ENCODE data around the gene PID1.
"Not testable (repeated sequence)": the region's sequence is repeated elsewhere in the genome, so short reads cannot be mapped to it uniquely, and the experiment has no call there.

PID1 gene

DNA sequence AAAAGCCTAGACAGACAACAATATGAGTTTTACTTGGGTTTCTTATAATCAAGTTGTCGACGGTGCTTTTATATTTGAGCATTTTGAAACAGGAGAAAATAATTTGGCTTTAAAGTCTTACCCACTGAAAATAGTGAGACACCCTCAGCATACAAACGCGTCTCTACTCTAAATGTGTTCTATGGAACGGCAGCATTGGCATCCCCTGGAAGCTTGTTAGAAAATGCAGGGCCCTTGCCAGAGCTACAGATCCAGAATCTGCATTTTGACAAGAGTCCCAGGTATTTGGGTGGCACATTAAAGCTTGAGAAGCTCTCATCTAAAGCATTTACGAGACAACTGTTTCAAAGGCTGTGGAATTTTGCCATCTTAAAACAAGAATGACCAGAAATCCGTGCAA is 163.5 kb downstream of the PID1 start:
- DNase-seq: no peak

DNA sequence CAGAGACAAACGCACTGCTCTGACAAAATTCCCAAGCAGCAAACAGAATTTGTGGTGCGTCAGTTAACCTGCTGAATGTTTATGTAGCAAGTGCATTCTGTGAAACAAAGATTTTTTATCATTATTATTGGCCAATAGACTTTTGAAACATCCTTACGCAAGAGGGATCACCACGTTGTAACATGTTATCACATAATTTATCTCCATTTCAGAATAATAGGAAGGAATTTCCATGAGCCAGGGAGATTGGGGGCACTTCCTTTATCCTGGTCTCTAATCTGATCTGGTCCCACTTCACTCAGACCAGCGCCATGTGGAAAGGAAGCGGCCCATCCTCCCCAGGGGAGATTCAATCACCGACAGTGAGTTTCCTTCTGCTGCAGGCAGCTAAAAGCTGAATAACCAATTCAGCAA is 166.1 kb downstream of the PID1 start:
- DNase-seq: no peak

DNA sequence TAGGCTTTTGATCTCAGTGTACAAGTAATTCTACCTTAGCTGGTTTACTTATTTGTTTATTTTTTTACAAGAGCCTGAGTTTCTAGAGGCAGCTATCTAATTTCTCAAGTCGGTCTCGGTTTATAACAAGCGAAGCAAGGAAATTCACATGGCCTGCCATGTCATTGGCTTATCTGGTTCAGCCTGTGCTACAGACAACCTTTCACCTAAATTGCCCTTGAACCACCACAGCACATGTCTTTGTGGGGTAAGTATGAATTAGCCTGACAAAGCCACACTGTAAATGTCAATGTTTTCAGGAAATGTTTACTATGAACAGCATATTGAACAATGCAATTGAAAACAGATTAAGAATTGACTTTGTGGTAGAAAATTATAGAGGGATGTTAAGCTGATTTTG is 167.1 kb downstream of the PID1 start:
- DNase-seq: no peak

DNA sequence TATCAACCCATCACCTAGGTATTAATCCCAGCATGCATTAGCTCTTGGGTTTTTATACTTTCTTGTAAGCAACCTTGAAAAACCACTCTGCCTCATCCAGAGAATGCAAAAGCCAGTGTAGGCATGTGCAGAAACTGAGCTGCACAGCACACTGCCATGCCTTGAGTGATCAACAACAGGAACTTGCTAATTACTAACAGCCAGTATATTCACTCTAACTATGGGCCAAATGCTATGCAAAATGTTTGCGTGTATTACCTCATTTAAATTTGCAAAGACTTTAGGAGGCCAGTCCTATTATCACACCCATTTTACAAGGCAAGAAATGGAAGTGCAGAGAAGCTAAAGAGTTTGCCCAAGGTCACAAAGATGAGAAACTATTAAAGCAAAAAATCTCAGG is 169.8 kb downstream of the PID1 start:
- DNase-seq: no peak

DNA sequence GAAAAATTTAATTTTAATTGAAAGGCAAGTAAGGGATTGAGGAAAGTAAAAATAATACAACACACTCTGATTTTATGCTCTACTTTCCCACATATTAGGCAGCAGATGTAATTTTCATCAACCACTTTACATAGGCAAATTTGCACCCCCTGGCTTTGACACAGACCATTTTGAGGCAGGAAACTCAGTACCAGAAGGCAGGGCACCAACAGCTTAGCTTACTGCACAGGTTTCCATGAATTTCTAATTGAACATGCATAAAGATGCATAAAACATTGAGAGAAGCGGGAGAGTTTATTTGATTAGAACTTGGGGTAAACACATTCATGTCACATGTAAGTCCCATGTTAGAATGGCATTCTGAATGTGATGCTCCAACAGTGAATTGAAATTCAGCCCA is 171.9 kb downstream of the PID1 start:
- no peak for DNase-seq

DNA sequence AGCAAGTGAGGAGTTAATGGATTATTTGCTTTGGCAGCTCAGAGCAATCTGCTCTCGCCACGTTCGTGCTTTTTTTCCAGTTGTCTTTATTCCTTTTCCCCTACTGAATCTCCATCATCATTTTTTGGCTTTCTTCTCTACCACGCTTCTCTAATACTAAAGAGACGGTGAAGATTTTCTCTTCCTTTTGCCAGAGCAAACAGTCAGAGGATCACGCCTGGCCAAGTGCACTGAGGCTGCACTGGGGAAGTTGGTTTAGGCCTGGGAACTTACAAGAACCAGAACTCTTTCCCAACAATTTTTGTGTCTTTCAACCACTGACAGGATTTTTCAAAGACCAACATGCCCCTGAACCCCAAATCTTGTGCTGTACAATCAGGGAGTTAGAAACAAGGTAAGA is 172.3 kb downstream of the PID1 start:
- no peak for DNase-seq

DNA sequence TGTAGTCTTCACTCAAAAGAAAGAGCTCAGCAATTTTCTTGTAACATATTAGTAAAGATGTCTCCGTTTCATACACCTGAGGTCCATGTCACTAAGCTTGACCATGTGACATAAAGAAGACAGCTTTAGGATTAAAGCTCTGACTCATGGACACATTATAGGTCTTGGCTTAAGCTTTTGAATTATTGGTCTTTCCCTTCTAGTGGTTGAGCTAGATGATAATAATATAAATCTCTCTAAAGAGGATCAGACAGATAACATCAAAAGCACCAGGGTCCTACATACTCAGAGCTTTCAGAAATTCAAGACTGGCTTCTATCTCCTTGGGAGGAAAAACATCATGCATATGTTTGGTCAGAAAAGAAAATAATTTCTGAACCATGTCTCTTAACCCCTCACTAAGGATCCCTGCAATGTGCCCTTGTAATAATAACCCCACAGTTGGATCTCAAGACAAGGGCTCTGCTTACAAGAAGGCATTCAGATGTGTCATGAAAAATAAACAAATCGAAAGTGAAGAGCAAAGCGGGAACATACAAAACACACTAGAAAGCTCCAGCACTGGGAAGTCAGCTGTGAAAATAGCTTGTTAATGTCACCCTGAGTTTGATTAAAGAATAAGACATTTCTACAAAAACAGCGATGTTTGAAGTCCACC is 174.5 kb downstream of the PID1 start:
- DNase-seq: no peak

DNA sequence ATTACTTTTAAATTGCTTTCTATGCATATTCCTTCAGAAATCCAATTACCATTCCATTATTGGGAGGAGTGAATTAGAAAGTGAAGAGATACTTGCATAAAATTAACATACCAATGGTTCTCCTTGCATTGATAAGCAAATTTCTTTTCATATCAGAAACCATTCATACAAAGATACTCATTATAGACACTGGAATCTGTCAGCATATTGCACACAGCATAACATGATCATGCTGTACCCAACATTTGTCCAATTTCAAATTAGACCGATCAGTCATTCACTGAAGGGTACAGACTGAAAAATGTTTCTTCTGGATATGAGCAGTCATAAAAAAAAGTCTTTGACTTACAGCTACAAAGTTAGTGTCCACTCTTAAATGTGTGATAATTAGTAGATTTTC is 175.6 kb downstream of the PID1 start:
- no peak for DNase-seq

DNA sequence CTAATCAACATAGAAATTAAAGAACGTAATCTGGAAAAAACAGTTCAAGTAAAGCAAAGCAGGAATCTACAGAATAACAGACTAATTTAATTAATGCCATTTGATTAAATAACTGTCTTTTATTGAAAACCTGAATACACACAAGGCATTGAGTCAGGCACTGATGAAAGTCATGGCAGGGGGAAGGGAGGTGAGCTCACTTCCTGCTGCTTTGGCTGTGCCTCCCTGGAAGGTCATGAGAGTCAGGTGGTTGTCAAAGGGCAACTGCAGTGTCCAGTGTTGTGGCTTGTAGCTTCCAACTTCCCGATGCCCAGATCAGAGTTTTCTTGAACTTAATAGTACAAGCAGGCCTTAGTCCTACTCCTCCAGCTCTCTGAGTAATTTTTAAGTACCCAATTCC is 180.9 kb downstream of the PID1 start:
- peak; percentile 39 to 41 (median 41) for DNase-seq

DNA sequence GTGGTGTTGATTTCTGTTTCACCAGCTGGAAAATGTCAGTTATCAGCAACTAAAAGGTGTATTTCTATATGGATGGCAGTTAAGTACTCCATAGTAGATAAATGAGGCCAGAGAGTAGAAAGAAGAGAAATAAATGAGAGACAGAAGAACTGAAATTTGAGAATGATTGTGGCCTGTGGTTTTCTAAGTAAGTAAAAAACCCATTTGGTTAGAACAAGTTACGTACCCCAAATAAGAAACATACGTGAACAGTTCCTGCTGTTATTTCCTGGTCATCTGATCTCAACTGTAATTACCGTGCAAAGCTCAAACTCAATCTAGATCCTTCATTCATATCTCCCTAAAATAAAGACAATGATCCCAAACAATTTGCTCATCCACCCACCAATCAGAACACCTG is 181.3 kb downstream of the PID1 start:
- DNase-seq: no peak

DNA sequence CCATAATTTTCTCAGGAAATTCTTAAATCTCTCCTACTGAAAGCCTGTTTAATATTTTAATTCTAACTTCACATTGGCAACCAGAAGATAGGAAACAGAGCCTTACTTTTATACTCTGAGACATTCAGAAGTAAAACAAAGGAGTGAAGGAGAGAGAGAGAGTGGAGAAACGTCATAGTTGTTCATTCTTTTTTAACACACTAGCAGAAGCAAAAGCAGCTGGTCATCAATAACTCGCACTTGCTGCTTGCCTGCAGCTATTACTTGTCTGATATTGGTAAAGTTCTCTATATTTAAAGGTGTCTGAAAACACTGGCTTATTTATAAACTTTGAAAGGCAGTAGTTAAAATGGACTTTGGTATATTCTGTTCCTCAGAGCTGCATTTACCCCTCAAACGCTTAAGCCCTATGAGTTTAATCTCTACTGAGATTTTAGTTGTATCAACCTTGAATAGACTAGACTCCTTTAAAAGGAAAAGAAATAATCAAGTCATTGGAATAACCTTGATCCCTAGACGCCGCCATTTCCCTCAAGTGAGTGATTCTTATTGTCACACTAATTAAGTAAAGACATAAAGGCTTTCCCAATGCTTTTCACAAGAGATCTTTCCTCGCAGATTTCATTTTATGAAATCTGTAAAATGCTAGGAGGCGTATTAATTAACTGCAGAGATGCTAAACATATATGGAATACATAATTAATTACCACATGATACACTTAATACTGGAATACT is 182.0 kb downstream of the PID1 start:
- DNase-seq: no peak

DNA sequence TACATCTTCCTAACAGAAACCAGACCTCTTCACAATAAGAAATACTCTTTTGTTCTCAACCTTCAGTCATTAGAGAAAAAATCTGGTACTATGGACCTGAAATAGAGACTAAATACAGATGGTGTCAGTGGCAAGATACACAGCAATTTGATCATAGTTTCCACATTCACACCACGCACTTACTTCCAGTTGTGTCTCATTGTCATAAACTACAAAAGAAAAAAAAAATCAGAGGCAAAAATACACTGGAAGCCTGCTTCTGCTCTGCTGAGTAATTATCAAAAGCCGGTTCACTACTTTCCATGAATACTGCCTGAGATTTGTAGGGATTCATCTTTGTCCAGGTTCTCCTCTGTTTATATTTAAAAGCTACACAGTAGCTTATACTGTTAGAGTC is 182.6 kb downstream of the PID1 start:
- DNase-seq: no peak

DNA sequence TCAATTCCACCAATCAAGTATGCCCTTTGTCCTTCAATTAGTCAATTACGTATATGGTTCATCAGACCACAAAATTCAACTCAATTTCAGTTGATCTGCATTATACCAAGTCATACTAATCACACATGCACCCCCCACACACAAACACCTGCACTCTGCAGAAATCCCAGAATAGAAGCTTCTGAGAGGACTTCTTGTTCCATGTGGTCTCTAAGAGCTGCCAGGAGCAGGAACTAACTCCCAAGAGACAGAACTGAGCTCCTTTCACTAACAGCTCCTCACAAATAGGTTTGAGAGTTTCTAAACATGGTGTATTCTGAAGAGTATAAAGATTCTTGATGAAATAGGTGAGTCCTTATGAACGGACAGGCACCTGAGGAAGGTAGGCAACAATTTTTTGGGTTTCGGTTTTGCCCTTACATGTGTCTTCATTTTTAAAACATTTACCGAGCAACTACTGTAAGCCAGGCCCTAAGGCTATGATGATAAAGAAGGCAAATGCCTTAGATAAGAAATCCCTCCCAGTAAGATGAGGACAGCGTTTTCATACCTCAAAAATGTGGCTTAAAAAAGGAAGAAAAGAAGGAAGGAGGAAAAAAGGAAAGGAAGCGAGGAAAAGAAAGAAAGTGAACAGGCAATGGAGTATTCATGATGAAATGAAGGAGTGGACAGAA is 183.1 kb downstream of the PID1 start:
- no peak for DNase-seq

DNA sequence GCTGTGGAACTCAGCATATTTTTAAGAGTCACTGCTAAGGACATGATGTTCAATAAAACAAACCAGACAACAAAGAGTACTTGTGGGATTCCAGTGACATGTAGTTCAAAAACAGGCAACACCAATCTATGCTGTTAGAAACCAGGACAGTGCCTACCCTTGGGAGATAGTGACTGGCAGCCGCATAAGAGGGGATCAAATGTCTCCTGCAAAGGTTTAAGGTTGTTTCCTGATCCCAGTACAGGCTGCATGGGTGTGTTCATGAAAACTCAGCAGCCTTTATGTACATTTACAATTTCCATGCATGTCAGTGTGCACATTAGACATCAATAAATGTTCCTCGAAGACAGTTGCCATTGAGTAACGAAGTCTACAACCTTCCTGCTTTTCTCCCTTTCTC is 183.8 kb downstream of the PID1 start:
- DNase-seq: no peak

DNA sequence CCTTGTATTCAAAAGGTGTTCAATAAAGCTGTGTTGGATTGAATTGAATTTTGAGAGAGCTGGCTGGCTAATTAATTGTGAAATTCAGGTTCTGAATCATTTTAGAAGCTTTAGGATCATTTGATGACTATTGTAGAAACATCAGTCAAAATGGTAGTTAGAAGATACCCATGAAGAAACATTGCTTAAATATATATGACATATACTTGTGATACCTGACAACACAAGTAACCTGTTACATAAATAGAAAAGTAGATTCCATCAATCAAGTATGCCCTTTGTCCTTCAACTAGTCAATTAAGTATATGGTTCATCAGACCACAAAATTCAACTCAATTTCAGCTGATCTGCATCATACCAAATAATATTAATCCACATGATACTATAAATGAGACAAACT is 185.6 kb downstream of the PID1 start:
- DNase-seq: no peak

DNA sequence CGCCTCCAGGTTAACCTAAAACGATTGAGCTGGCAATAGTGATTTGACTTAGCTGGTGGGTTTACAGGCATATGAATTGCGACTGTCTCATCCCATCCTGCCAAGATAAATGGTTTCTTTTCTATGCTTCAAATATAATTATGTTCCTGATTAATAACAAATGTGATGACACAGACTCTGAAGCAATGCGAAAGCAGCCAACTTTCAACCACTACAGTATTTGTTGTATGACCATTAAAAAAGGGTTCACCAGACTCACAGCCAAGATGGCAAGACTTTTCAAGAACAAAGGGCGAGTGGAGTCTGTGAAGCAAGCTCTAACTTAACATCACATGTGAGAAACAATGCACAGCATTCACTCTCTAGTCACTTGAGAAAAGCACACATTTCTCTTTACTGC is 186.6 kb downstream of the PID1 start:
- no peak for DNase-seq

DNA sequence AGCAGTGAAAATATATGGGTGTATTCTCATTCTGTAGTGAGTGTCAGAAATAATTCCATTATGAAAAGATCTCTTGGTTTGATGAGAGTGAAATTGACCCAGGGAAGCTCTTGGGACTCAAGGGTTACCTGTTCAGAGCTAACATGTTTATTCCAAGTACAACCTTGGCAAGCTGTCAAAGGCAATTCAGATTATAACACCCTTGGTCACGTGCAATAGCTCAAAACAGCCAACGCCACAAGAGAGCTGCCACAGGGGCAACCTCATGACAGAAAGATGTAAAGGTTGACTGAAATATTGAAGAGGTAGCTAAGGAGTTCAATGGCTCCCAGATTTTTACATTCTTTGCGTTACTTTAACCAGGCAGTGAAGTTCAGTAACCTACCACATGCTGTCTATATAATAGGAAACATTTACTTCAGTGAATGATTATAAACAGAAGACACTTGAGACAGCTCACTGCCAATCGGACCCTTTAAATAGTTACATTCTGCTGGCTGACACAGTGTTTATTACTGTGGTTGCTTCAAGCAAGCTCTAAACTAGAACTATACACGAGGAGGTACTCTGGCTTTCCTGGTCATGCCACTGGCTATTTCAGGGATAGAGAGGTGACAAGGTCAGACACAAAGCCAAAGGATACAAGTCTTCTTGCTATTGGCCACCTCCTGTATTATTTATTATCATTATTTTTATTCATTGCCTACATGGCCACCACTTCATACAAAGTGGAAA is 187.3 kb downstream of the PID1 start:
- no peak for DNase-seq

DNA sequence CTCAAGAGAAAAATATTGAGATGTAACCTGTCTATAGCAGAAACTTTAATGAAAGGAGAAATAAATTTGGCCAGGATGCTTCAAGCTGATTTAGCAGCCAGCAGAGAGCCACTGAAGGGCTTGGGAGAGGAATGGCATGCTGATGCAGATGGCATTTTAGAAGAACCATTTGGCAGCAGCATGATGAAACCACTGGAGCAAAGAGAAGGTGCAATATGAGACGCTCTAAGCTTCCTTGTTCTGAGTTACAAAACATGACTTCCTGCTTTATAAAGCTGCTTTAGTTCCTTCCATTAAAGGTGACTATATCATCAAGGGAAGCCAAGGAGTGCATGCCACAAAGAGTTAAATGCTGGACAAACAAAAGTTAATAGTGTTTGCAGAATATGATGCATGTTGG is 189.7 kb downstream of the PID1 start:
- DNase-seq: peak in 1 of 3 donors; percentile 10

DNA sequence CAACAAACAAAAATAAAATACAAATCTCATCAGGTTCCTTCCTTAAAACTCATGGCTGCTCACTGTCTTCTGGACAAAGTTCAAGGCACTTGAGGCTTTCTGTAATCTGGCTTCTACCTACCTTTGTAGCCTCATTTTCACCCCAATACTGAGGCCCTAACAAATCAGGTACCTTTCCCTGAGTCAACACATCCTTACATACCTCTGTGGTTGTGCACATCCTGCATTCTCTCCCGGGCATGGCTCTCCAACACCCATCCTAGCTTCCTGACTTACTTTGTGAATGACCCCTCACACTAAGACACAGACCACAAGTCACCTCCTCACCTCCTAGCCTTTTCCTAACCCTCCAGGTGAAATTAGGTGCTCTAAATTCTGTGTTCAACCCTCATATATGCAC is 190.9 kb downstream of the PID1 start:
- DNase-seq: no peak

DNA sequence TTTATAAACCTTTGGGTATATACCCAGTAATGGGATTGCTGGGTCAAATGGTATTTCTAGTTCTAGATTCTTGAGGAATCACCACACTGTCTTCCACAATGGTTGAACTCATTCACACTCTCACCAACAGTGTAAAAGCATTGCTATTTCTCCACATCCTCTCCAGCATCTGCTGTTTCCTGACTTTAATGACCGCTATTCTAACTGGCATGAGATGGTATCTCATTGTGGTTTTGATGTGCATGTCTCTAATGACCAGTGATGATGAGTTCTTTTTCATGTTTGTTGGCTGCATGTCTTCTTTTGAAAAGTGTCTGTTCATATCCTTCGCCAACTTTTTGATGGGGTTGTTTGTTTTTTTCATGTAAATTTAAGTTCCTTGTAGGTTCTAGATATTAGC is 194.2 kb downstream of the PID1 start:
- DNase-seq: not testable (repeated sequence)

DNA sequence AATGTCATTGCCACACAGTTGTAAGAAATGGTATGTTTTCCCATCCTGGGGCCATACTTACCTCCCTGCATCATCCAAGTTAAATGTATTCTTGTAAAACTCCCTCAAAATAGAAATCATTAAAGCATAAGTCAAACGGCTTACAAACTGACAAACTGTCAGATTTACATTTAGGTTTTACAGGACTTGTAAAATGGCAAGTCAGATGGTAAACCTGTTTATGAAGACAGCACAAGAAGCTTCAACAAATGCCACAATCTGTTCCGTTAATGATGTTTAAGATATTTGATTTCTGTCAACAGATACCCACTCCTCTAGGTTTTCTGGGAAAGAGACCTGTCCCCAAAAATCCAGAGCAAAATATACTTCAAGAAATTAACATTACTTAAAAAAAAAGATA is 197.2 kb downstream of the PID1 start:
- DNase-seq: no peak

DNA sequence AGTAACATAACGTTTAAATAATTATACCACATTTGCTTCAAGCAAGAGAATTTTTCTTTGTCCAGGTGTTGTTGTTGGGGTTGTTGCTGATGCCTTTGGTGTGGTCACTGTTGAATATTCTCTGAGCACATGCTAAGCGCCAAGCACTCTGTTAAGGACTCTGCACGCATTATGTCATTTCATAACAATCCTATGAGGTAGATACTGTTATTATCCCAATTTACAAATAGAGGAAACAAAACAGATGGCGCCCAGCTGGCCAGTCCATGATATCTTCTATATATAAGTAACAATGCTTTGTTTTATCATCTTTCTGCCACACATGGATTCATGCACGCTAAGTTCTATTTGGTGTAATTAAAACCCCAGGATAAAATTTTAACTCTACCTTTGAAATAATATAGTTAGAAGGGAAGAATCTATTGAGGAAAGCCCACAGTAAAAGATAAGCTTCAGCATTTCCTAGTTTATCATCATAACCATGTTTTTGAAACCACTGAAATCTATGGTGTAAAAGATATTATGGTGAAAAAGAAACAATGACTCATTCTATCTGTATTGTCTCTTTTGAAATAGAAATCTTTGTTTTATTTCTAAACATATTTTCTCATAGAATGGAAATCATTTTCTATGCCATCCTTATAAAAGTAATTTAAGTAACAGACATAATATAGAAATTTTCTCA is 199.7 kb downstream of the PID1 start:
- no peak for DNase-seq

DNA sequence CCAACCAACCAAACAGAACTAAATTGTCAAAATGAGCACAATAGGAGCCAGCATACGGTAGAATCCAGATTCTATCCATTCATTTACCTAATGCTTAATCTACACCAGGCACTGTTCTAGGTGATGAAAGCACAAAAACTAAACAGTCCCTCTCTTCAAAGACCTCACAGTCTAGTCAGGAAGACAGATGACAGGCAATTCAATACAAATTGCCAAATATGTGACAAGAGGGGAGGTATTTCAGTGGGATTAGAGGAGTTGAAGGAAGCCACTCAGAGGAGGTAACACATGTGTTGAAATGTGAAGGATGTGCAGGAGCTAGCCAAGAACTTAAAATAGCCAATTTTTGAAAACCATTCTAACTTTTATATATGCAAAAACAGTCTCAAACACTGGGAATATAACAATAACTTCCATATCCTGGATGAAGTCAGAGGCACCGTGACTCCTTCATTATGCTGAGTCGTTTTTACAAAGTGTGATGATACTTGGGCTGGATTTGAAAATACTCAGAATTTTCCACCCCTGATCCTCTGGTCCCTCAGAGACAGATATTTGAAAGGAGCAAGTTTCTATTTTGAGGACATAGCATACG is 204.9 kb downstream of the PID1 start:
- no peak for DNase-seq

All from suppressor macrophage treated with lipopolysaccharide for 1 hour (primary cell).